ENCODE data around the gene LIPH.

The LIPH gene

GRCh38 chr3:185460719-185461350 is 91.6 kb downstream of the LIPH start:
- no peak overlapping the region for H3K4me3 ChIP-seq (ENCODE audit: low read depth in 1 of 2, low read length in 1 of 2)
- H3K27ac ChIP-seq: no peak overlapping the region
- no peaks in the 10 kb centered on the region for H3K9me3 ChIP-seq
- H3K36me3 ChIP-seq: no peaks in the 10 kb centered on the region
- H3K4me1 ChIP-seq (ENCODE audit: control insufficient read depth in 1 of 2, insufficient read depth in 1 of 2, low read depth in 1 of 2, low read length in 1 of 2): no peaks in the 10 kb centered on the region
- TF ChIP-seq CTCF (IDR thresholded peaks at IDR 0.05): no peak
- H3K27me3 ChIP-seq: no peaks in the 10 kb centered on the region

GRCh38 chr3:185460309-185460708 is 92.1 kb downstream of the LIPH start:
- no peak for TF ChIP-seq CTCF (IDR thresholded peaks at IDR 0.05)
- no peaks in the 10 kb centered on the region for H3K9me3 ChIP-seq
- no peak overlapping the region for H3K4me3 ChIP-seq (ENCODE audit: low read depth in 1 of 2, low read length in 1 of 2)
- H3K27me3 ChIP-seq: no peaks in the 10 kb centered on the region
- H3K36me3 ChIP-seq: no peaks in the 10 kb centered on the region
- H3K4me1 ChIP-seq (ENCODE audit: control insufficient read depth in 1 of 2, insufficient read depth in 1 of 2, low read depth in 1 of 2, low read length in 1 of 2): no peaks in the 10 kb centered on the region
- no peak overlapping the region for H3K27ac ChIP-seq

- Histone ChIP-seq H3K27me3 (no peaks in the 10 kb centered on the region), H3K9me3 (no peaks in the 10 kb centered on the region), H3K36me3 (no peaks in the 10 kb centered on the region), H3K4me3 (ENCODE audit: low read depth in 1 of 2, low read length in 1 of 2) (no peak overlapping the region), H3K27ac (no peak overlapping the region), H3K4me1 (ENCODE audit: control insufficient read depth in 1 of 2, insufficient read depth in 1 of 2, low read depth in 1 of 2, low read length in 1 of 2) (no peaks in the 10 kb centered on the region)
- no peak for TF ChIP-seq CTCF (IDR thresholded peaks at IDR 0.05)
Observed at GRCh38 chr3:185457376-185457775, 95.0 kb downstream of the LIPH start.
